Stimulated activated CD8-positive, alpha-beta memory T cell treated with anti-CD3 and anti-CD28 coated beads, Interleukin-4, amount 100 ng/mL, for 24 hours (primary cell): ENCODE measurements around the gene WDR1.

Experiments
- DNase-seq: peaks from one replicate; pipeline ENCODE4 v3.0.0-alpha.2; 2020; ENCODE audit warnings: low read depth

WDR1 gene

GRCh38 chr4:10114147-10114546 is 2.5 kb downstream of the WDR1 start:
- no peak for DNase-seq

- DNase-seq, result no peak
Observed at GRCh38 chr4:10113362-10114047, 3.1 kb downstream of the WDR1 start.

- DNase-seq, result no peak
Observed at GRCh38 chr4:10112658-10113284, 3.8 kb downstream of the WDR1 start.

DNA sequence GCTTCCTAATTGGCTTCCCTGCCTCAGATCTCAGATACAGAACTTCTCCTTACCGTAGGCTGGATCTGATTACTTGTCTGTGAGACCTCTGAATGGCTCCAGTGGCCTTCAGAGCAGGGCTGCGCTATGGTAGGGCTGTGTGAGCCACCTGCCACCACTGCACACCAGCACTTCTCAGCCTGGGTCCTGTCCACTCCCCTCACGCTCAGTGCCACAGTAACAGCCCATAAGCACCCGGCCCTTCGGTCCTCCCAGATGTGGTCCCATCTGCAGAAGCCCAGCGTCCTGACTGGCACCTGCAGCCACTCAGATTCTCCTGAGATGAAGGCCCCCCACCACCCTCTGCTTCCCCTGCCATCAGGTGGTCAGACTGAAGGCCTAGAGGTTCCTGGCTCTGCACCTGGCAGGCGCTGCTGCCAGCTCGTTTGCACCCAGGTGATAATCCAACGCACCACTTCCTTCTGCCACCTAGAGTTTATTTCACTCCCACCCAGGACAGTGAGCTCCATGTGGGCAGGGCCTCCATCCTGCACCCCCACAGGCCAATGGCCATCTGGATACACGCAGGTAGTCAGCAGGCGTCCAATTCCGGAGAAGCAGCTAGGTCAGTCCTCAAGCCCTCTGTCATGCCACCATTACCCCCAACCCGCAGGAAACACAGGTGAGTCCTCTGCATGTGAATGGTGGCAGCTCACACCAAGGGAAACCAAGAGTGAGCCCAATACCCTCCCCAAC is 5.4 kb downstream of the WDR1 start:
- DNase-seq, result no peak

- DNase-seq, result no peak
Observed at GRCh38 chr4:10109995-10110670, 6.5 kb downstream of the WDR1 start.

DNA sequence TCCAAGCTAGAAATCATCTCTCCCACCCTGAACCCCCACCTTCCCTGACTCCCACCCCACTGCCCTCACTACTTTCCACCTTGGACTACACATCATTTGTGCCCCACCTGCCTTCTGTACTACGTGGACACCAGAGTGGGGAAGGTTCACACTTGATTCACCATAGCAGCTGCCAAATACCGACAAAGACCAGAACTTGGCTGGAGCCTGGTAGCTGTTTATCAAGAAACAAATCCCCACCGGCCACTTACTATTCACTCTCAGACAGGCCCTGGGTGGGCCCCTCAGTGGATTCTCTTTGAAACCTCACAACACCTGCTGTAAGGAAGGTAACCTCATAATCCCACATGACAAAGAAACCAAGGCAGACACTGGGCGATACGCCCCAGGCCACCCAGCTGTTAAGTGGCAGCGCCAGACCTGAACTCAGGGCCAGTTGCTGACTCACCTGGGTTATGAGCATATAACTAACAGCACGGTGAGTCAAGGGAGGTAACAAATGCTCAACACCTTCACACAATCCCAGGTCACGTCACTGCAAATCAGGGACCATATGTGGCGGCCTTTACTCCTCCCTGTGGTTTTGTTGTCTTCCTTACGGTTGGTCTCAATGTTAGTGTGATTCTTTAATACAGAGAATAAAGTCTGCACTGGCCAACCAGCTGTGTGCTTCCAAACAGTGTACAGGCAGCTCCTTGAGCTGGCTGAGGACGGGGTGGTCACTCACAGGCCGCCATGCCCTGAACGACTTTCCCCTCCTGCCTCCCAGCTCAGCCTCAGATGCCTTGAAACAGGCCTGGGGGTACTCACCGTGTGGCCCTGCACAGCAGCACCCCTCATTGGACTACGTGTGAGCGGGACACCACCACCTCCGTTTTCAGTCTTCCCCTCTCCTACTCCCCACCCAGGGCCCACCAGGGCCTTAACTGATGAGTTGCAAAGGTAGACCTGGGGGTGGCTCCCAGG is 7.5 kb downstream of the WDR1 start:
- DNase-seq, result no peak

DNA sequence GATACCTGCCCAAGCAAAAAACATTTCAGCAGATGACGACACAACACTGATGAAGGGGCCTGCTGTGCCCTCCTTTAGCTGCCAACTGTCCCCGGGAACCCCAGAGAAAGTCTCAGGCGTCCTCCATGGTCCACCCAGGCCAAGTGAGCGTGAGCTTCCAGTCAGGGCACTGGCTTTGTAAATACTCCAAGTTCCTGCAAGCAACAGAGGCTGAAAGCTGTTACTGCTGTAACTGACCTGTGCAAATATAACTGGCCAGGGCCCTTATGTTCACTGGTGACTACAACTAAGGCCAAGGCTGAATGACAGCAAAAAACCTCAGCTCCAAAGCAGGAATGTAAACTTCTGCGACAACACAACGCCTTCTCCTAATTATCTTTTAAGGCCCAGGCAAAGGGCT is 8.2 kb downstream of the WDR1 start:
- no peak for DNase-seq

DNA sequence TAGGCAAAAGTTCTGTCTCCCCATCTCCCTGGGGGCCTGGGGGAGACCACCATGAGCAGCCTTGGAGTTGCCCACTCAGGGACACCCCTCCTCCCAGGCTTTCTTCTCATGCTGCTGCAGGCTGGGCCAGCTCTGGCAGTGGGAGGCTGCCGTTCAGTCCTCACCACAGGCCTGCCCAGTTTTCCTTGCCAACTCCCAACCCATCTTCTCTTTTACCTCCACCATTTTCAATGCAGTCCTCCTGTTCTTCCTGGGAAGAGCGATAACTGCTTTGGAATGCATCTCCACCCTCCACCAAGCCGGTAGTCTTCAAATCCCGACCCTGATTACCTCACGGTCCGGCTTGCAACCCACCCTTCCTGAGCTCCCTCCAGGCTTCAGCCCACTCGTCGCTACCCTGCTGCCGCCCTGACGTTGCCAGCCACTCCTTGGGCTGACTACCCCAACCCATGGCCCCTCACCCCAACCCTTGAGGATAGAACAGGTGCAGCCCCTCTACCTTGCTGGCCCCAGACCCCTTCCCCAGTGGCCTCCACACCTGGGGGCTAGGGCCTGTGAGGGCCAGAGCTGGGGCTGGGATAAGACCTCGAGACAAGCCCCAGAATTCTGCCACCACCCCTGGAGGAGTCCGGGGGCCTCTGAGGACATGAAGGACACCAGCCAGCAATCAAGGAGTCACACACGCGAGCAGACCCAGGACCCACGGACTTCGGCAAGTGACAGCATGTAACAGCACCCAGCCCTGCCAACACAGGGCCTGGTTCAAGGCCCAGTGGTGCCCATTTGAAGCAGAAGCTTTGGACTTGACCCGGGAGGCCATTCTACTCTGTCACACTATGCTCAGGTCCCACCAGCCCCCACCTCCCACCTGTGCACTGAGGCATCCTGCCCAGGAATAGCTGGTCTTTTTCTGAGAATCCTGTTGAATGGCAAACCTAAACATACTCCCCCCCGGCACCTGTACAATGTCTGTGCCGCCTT is 9.2 kb downstream of the WDR1 start:
- DNase-seq, result no peak

- peak; percentile 70 for DNase-seq
Observed at GRCh38 chr4:10106421-10107039, 10.1 kb downstream of the WDR1 start.

GRCh38 chr4:10105920-10106319 is 10.7 kb downstream of the WDR1 start:
- DNase-seq, result no peak

- DNase-seq, result no peak
Observed at GRCh38 chr4:10105421-10105820, 11.2 kb downstream of the WDR1 start.

GRCh38 chr4:10104991-10105276 is 11.7 kb downstream of the WDR1 start:
- no peak for DNase-seq

- DNase-seq, result no peak
Observed at GRCh38 chr4:10104211-10104990, 12.2 kb downstream of the WDR1 start.

GRCh38 chr4:10102474-10103332 is 13.9 kb downstream of the WDR1 start:
- DNase-seq, result no peak

- DNase-seq, result no peak
Observed at GRCh38 chr4:10101671-10102473, 14.7 kb downstream of the WDR1 start.

- no peak for DNase-seq
Observed at GRCh38 chr4:10100734-10101216, 15.8 kb downstream of the WDR1 start.
